DMS53 (cell line): ENCODE results near the gene NHSL1.

ENCODE experiments used
- DNase-seq: peaks from one replicate; lab custom pipeline; 2025; lab: John Stamatoyannopoulos, UW

The NHSL1 gene

GRCh38 chr6:138372711-138373463 lies 126.4 kb downstream of the NHSL1 start:
- DNase-seq, result peak; percentile 12
